KMS-11 (cell line): ENCODE results near the gene PROX2.

Experiments
- H2AFZ ChIP-seq: fragments of 200-600 bp; sonication (generic); 2 replicates; pipeline ENCODE4 v1.6.1; 2016; ENCODE audit warnings: antibody characterized with exemption, mixed run types, low read depth
- H3K27ac ChIP-seq: fragments of 200-600 bp; sonication (generic); 2 replicates; pipeline ENCODE4 v1.6.1; 2016; ENCODE audit warnings: mild to moderate bottlenecking, mixed run types
- H3K27me3 ChIP-seq: fragments of 200-600 bp; sonication (generic); 2 replicates; pipeline ENCODE4 v1.6.1; 2017; ENCODE audit warnings: mild to moderate bottlenecking, low read depth, mixed run types, moderate library complexity; ENCODE audit not compliant: insufficient read depth
- H3K36me3 ChIP-seq: fragments of 200-600 bp; sonication (generic); 2 replicates; pipeline ENCODE4 v1.6.1; 2017; ENCODE audit warnings: mild to moderate bottlenecking, mixed run types; ENCODE audit not compliant: insufficient read depth
- H3K4me1 ChIP-seq: fragments of 200-600 bp; sonication (generic); 2 replicates; pipeline ENCODE4 v1.6.1; 2016; ENCODE audit warnings: mild to moderate bottlenecking, low read depth, mixed run types; ENCODE audit not compliant: poor library complexity, severe bottlenecking
- H3K4me2 ChIP-seq: fragments of 200-600 bp; sonication (generic); 2 replicates; pipeline ENCODE4 v1.7.0; 2016; ENCODE audit warnings: mild to moderate bottlenecking, mixed run types
- H3K4me3 ChIP-seq: fragments of 200-600 bp; sonication (generic); IDR thresholded peaks from 2 replicates; pipeline ENCODE4 v1.6.1; 2017; ENCODE audit warnings: low read depth, low read length, mixed read lengths; ENCODE audit not compliant: insufficient read depth
- H3K79me2 ChIP-seq: fragments of 200-600 bp; sonication (generic); 2 replicates; pipeline ENCODE4 v1.6.1; 2016; ENCODE audit warnings: low read depth, mixed run types; ENCODE audit not compliant: insufficient read depth
- H3K9ac ChIP-seq: fragments of 200-600 bp; sonication (generic); 2 replicates; pipeline ENCODE4 v1.6.1; 2016; ENCODE audit warnings: mild to moderate bottlenecking, mixed run types
- H4K20me1 ChIP-seq: fragments of 200-600 bp; sonication (generic); 2 replicates; pipeline ENCODE4 v1.6.1; 2016; ENCODE audit warnings: mild to moderate bottlenecking, mixed run types; ENCODE audit not compliant: insufficient read depth
- CTCF ChIP-seq: fragments of 200-600 bp; sonication (generic); conservative IDR thresholded peaks from 2 replicates; pipeline ENCODE4 v1.6.1; 2017; ENCODE audit warnings: low read depth, mild to moderate bottlenecking, antibody characterized with exemption, low read length, moderate library complexity, mixed read lengths

PROX2 gene

DNA sequence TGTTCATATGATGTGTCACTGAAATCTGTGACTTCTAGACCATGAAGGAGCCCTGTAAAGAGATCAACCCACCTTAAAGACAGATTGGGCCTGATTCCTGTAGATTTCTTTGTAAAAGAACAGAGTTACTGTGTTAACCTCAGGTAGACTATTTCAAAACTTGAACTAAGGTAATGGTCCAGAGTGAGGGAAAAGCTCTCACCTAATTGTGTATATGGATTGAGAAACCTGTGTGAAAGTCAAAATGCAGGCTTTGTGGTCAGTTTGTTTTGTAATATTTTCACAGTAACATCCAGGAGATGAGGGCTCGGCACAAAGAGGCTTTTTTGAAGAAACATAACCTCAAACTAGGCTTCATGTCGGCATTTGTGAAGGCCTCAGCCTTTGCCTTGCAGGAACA is 22.1 kb upstream of the PROX2 start:
- Histone ChIP-seq H3K79me2 (no peaks in the 10 kb centered on the region), H3K36me3 (peaks cover 4% of the 10 kb centered on the region; the same call in 1 of the 2 replicates), H3K9ac (no peak overlapping the region), H3K4me3 (no peak overlapping the region), H4K20me1 (no peaks in the 10 kb centered on the region), H3K27ac (no peak overlapping the region), H3K4me2 (no peak overlapping the region), H3K27me3 (no peaks in the 10 kb centered on the region), H3K4me1 (no peaks in the 10 kb centered on the region), H2AFZ (no peak overlapping the region)
- TF ChIP-seq CTCF = no peak

GRCh38 chr14:74897642-74898041 is 21.7 kb upstream of the PROX2 start:
- H2AFZ ChIP-seq = no peak overlapping the region
- no peaks in the 10 kb centered on the region for H3K27me3 ChIP-seq
- no peaks in the 10 kb centered on the region for H3K4me1 ChIP-seq
- H4K20me1 ChIP-seq = no peaks in the 10 kb centered on the region
- no peak overlapping the region for H3K4me3 ChIP-seq
- no peaks in the 10 kb centered on the region for H3K79me2 ChIP-seq
- peaks cover 4% of the 10 kb centered on the region; the same call in 1 of the 2 replicates for H3K36me3 ChIP-seq
- H3K27ac ChIP-seq = no peak overlapping the region
- no peak overlapping the region for H3K4me2 ChIP-seq
- TF ChIP-seq CTCF = no peak
- H3K9ac ChIP-seq = no peak overlapping the region

- Histone ChIP-seq H3K4me1 (no peaks in the 10 kb centered on the region), H3K36me3 (peaks cover 4% of the 10 kb centered on the region; the same call in 1 of the 2 replicates), H4K20me1 (no peaks in the 10 kb centered on the region), H3K4me3 (no peak overlapping the region), H3K27ac (no peak overlapping the region), H2AFZ (no peak overlapping the region), H3K4me2 (no peak overlapping the region), H3K9ac (no peak overlapping the region), H3K27me3 (no peaks in the 10 kb centered on the region), H3K79me2 (no peaks in the 10 kb centered on the region)
- no peak for TF ChIP-seq CTCF
Measured at GRCh38 chr14:74896400-74896799, 20.5 kb upstream of the PROX2 start.

- Histone ChIP-seq H3K27ac (no peak overlapping the region), H4K20me1 (no peaks in the 10 kb centered on the region), H3K4me1 (no peaks in the 10 kb centered on the region), H2AFZ (no peak overlapping the region), H3K4me2 (no peak overlapping the region), H3K4me3 (no peak overlapping the region), H3K9ac (no peak overlapping the region), H3K36me3 (no peaks in the 10 kb centered on the region), H3K27me3 (no peaks in the 10 kb centered on the region), H3K79me2 (no peaks in the 10 kb centered on the region)
- TF ChIP-seq CTCF = no peak
Measured at GRCh38 chr14:74893614-74894091, 17.7 kb upstream of the PROX2 start.

- TF ChIP-seq CTCF = no peak
- H3K36me3 ChIP-seq = no peaks in the 10 kb centered on the region
Measured at GRCh38 chr14:74892745-74893144, 16.8 kb upstream of the PROX2 start.

More at GRCh38 chr14:74892745-74893144, 16.8 kb upstream of the PROX2 start:
- H3K4me3 ChIP-seq = no peak overlapping the region
- H2AFZ ChIP-seq = no peak overlapping the region
- no peak overlapping the region for H3K27ac ChIP-seq
- no peak overlapping the region for H3K4me2 ChIP-seq
- H3K4me1 ChIP-seq = no peaks in the 10 kb centered on the region
- H3K27me3 ChIP-seq = no peaks in the 10 kb centered on the region
- H4K20me1 ChIP-seq = no peaks in the 10 kb centered on the region
- peaks cover 3% of the 10 kb centered on the region; the same call in 1 of the 2 replicates for H3K79me2 ChIP-seq
- no peak overlapping the region for H3K9ac ChIP-seq
